BE2C (cell line): ENCODE measurements around the gene COL4A1.
"Not testable (repeated sequence)": the region's sequence is repeated elsewhere in the genome, so short reads cannot be mapped to it uniquely, and the experiment has no call there.

ENCODE experiments used
- DNase-seq: peaks from one replicate; pipeline ENCODE4 v3.0.0-alpha.2; 2020
- H3K27me3 ChIP-seq: fragments of 250-450 bp; sonication (Bioruptor Pico); 2 replicates; pipeline ENCODE4 v1.5.1; 2020; ENCODE audit warnings: mild to moderate bottlenecking
- H3K36me3 ChIP-seq: fragments of 250-450 bp; sonication (Bioruptor Pico); 2 replicates; pipeline ENCODE4 v1.5.1; 2020; ENCODE audit warnings: mild to moderate bottlenecking
- H3K4me1 ChIP-seq: fragments of 250-450 bp; sonication (Bioruptor Pico); 2 replicates; pipeline ENCODE4 v1.5.1; 2020
- H3K4me3 ChIP-seq: 2 replicates; pipeline ENCODE4 v1.5.1; 2011; ENCODE audit warnings: low read depth, low read length
- H3K9me3 ChIP-seq: fragments of 250-450 bp; sonication (Bioruptor Pico); 2 replicates; pipeline ENCODE4 v1.5.1; 2020
- CTCF ChIP-seq: IDR thresholded peaks from 2 replicates; pipeline ENCODE4 v1.5.1; 2012; ENCODE audit warnings: mild to moderate bottlenecking, low read depth, low read length

The COL4A1 gene

GRCh38 chr13:110118106-110118505 lies 188.9 kb downstream of the COL4A1 start:
- Histone ChIP-seq H3K27me3 (peaks cover 51% of the 10 kb centered on the region), H3K4me3 (no peak overlapping the region), H3K4me1 (no peaks in the 10 kb centered on the region), H3K36me3 (no peaks in the 10 kb centered on the region), H3K9me3 (no peaks in the 10 kb centered on the region)
- DNase-seq = no peak
- TF ChIP-seq CTCF = no peak

- peak; percentile 70 for DNase-seq
- peak; percentile 89 for TF ChIP-seq CTCF
- H3K9me3 ChIP-seq = no peaks in the 10 kb centered on the region
- peaks cover 31% of the 10 kb centered on the region for H3K27me3 ChIP-seq
- H3K4me1 ChIP-seq = no peaks in the 10 kb centered on the region
- no peak overlapping the region for H3K4me3 ChIP-seq
- H3K36me3 ChIP-seq = no peaks in the 10 kb centered on the region
These were observed 190.9 kb downstream of the COL4A1 start for GRCh38 chr13:110116072-110116487.

- no peaks in the 10 kb centered on the region for H3K9me3 ChIP-seq
- H3K4me1 ChIP-seq = no peaks in the 10 kb centered on the region
- TF ChIP-seq CTCF = no peak
- H3K4me3 ChIP-seq = no peak overlapping the region
- H3K36me3 ChIP-seq = no peaks in the 10 kb centered on the region
- DNase-seq = no peak
- peaks cover 28% of the 10 kb centered on the region for H3K27me3 ChIP-seq
These were observed 191.4 kb downstream of the COL4A1 start for GRCh38 chr13:110115591-110115990.

- no peak for DNase-seq
- no peaks in the 10 kb centered on the region for H3K4me1 ChIP-seq
These were observed 192.6 kb downstream of the COL4A1 start for GRCh38 chr13:110114316-110114715.

GRCh38 chr13:110113284-110113764 lies 193.6 kb downstream of the COL4A1 start:
- TF ChIP-seq CTCF = no peak
- H3K36me3 ChIP-seq = no peaks in the 10 kb centered on the region
- no peak for DNase-seq
- no peaks in the 10 kb centered on the region for H3K9me3 ChIP-seq
- H3K27me3 ChIP-seq = peaks cover 25% of the 10 kb centered on the region
- no peak overlapping the region for H3K4me3 ChIP-seq
- H3K4me1 ChIP-seq = no peaks in the 10 kb centered on the region

More at GRCh38 chr13:110114316-110114715, 192.6 kb downstream of the COL4A1 start:
- no peak overlapping the region for H3K4me3 ChIP-seq
- H3K36me3 ChIP-seq = no peaks in the 10 kb centered on the region
- TF ChIP-seq CTCF = no peak
- H3K9me3 ChIP-seq = no peaks in the 10 kb centered on the region
- peaks cover 25% of the 10 kb centered on the region for H3K27me3 ChIP-seq

GRCh38 chr13:110112379-110112778 lies 194.6 kb downstream of the COL4A1 start:
- not testable (repeated sequence) for H3K9me3 ChIP-seq, H3K4me1 ChIP-seq, H3K36me3 ChIP-seq, DNase-seq, H3K4me3 ChIP-seq
- peaks cover 25% of the 10 kb centered on the region for H3K27me3 ChIP-seq

GRCh38 chr13:110110783-110111182 lies 196.2 kb downstream of the COL4A1 start:
- no peak for TF ChIP-seq CTCF
- Histone ChIP-seq H3K4me1 (no peaks in the 10 kb centered on the region), H3K27me3 (peaks cover 24% of the 10 kb centered on the region), H3K4me3 (no peak overlapping the region), H3K36me3 (no peaks in the 10 kb centered on the region), H3K9me3 (no peaks in the 10 kb centered on the region)
- DNase-seq = no peak
